ENCODE measurements around the gene POGK.
A peak's percentile ranks its signal among the peaks of the same experiment; 100 is the strongest.

POGK gene

DNA sequence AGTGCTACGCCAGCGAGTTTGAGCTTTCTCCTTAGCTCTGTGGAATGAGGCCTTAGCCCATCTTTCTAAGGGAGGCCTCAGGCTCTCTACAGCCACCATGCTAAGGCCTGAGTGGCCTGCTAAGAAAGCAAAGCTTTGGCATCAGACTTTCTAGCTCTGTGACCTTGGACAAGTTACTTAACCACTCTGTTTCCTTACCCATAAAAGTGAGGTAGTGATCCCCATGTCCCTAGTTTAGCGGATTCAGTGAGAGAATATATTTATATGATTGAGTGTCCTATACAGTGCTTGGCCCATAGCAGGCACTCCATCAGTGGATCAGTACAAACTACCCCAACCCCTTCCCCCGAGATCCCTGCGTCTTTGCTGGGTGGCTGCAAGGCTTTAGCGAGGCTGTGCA, 4.0 kb downstream of the POGK start:
- Mint-ChIP-seq H3K27ac (no peak overlapping the region), H3K4me3 (no peak overlapping the region), H3K27me3 (no peaks in the 10 kb centered on the region), H3K9me3 (no peaks in the 10 kb centered on the region), H3K36me3 (peaks cover 72% of the 10 kb centered on the region), H3K4me1 (peaks cover 74% of the 10 kb centered on the region)
- no peak for ATAC-seq

GRCh38 chr1:166843769-166844596, 4.7 kb downstream of the POGK start:
- peak overlapping the region; percentile 75 for H3K27ac Mint-ChIP-seq
- H3K4me1 Mint-ChIP-seq, result peaks cover 67% of the 10 kb centered on the region
- no peak overlapping the region for H3K4me3 Mint-ChIP-seq
- peaks cover 77% of the 10 kb centered on the region for H3K36me3 Mint-ChIP-seq
- H3K27me3 Mint-ChIP-seq, result no peaks in the 10 kb centered on the region
- ATAC-seq, result no peak
- no peaks in the 10 kb centered on the region for H3K9me3 Mint-ChIP-seq

DNA sequence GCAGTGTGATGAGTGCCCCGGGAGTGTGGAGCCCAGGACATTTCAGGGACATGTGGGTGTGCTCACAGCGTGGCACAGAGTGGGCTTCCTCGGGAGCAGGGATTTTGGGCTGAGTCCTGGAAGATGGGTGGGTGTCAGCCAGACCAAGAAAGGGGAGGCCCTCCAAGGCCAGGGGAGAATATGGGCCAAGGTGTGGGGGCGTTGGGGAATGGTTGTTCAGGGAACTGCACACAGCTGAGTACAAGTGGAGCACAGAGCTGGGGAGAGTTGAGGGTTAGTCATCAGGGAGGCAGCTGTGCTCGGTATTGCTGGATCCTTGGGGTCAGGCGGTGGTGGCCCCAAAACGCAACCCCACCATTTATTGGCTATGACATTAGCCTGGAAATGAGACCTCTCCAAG, 5.5 kb downstream of the POGK start:
- H3K4me1 Mint-ChIP-seq, result peaks cover 68% of the 10 kb centered on the region
- peak overlapping the region; percentile 75 for H3K27ac Mint-ChIP-seq

DNA sequence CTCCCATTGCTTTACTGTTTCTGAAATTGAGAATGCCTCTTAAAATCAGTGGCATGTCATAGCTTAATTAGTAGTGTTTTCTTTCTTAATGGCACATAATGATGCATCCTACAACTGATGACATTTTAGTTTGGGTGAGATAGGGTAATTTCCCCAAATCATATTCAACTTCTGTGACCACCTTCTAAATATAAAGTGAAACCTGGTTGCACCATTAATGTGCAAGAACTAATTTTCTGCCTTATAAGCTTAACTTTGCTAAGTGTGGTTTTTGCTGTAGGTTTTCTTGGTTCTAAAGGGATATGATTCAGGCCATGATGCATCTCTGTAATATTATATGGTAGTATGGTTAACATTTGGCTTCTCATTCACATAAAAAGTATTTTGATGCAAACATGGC, 8.9 kb downstream of the POGK start:
- Mint-ChIP-seq H3K27ac (no peak overlapping the region), H3K9me3 (no peaks in the 10 kb centered on the region), H3K4me3 (no peak overlapping the region), H3K4me1 (peaks cover 59% of the 10 kb centered on the region), H3K27me3 (no peaks in the 10 kb centered on the region), H3K36me3 (peaks cover 82% of the 10 kb centered on the region)
- ATAC-seq, result no peak

More for the DNA sequence above, 5.5 kb downstream of the POGK start:
- Mint-ChIP-seq H3K27me3 (no peaks in the 10 kb centered on the region), H3K4me3 (no peak overlapping the region), H3K9me3 (no peaks in the 10 kb centered on the region), H3K36me3 (peaks cover 85% of the 10 kb centered on the region)
- ATAC-seq, result no peak

DNA sequence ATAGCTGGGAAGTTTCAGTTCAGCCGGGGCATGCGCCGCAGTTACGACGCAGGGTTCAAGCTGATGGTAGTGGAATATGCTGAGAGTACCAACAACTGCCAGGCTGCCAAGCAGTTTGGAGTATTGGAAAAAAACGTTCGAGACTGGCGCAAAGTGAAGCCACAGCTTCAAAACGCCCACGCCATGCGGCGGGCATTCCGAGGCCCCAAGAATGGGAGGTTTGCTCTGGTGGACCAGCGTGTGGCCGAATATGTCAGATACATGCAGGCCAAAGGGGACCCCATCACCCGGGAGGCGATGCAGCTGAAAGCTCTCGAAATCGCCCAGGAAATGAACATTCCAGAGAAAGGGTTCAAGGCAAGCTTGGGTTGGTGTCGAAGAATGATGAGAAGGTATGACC, 9.9 kb downstream of the POGK start:
- Mint-ChIP-seq H3K4me1 (peaks cover 57% of the 10 kb centered on the region), H3K36me3 (peaks cover 79% of the 10 kb centered on the region), H3K4me3 (no peak overlapping the region)

DNA sequence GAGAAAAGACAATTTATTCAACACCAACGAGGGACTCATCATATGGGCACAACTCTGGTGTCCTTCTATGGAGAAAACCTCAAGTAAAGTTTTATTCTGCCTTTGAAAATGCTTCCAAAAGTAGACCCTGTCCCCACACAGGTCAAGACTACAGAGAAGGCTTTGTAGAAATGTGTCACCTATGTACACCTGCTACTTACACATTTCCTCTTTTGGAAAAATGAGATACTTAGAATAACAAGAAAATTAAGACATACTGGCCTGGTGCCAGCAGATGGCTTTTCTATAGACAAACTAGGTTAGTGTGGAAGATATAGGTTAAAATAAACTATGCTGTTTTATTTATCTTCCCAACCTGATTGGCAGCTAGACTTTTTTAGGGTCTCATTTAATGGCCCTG, 13.6 kb downstream of the POGK start:
- H3K9me3 Mint-ChIP-seq, result no peaks in the 10 kb centered on the region
- no peak overlapping the region for H3K4me3 Mint-ChIP-seq
- peaks cover 59% of the 10 kb centered on the region for H3K36me3 Mint-ChIP-seq
- no peaks in the 10 kb centered on the region for H3K27me3 Mint-ChIP-seq
- peaks cover 25% of the 10 kb centered on the region for H3K4me1 Mint-ChIP-seq
- peak overlapping the region; percentile 9 for H3K27ac Mint-ChIP-seq
- ATAC-seq, result no peak

More for the DNA sequence above, 9.9 kb downstream of the POGK start:
- peak overlapping the region; percentile 72 for H3K27ac Mint-ChIP-seq
- ATAC-seq, result no peak
- no peaks in the 10 kb centered on the region for H3K9me3 Mint-ChIP-seq
- no peaks in the 10 kb centered on the region for H3K27me3 Mint-ChIP-seq

DNA sequence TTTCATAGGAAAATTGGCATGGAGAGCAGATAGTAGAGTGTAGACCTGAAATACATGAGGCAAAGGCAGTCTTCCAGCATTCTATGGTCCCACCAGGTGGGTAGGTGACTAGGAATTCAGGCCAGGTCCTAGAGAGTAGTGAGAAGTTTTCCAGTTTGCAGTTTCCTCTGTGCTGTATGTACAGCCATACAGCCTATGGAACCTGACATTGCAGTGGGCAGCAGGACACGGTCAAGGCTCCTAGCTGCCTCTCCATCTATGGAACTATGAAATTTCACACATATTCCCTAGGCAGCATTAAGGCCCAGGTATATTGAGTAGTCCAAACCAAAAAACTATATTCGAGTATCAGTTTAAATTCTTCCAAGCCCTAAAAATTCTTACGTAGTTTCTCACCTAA, 16.3 kb downstream of the POGK start:
- peaks cover 31% of the 10 kb centered on the region for H3K4me1 Mint-ChIP-seq
- H3K27ac Mint-ChIP-seq, result no peak overlapping the region
- H3K36me3 Mint-ChIP-seq, result peaks cover 53% of the 10 kb centered on the region
- H3K9me3 Mint-ChIP-seq, result no peaks in the 10 kb centered on the region
- no peak overlapping the region for H3K4me3 Mint-ChIP-seq
- no peaks in the 10 kb centered on the region for H3K27me3 Mint-ChIP-seq
- no peak for ATAC-seq

DNA sequence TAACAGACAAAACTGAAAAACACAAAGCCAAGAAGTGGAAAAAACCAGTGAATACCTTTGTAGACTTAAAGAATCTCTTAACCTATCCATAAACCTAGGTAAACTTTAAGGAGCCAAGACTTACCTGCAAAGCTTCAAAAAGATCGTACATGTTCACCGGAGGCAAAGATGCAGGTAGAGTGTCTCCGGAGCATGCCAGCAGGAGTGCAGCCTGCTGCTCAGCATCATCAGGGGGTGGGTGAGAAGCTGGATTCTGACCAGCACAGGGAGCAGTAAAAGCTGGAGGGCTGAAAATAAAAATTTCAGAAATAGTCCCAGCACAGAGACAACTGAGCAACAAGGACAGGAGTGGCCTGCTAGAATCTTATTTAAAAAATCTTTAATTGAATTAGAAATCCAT, 18.7 kb downstream of the POGK start:
- Mint-ChIP-seq H3K4me3 (no peak overlapping the region), H3K36me3 (peaks cover 43% of the 10 kb centered on the region), H3K9me3 (no peaks in the 10 kb centered on the region), H3K4me1 (peaks cover 22% of the 10 kb centered on the region), H3K27ac (peak overlapping the region; percentile 7), H3K27me3 (no peaks in the 10 kb centered on the region)
- ATAC-seq, result no peak

- Mint-ChIP-seq H3K4me3 (no peak overlapping the region), H3K36me3 (peaks cover 48% of the 10 kb centered on the region), H3K27me3 (no peaks in the 10 kb centered on the region), H3K9me3 (no peaks in the 10 kb centered on the region), H3K4me1 (peaks cover 17% of the 10 kb centered on the region), H3K27ac (peak overlapping the region; percentile 7)
- ATAC-seq, result no peak
Observed at GRCh38 chr1:166858726-166859419, 19.6 kb downstream of the POGK start.

DNA sequence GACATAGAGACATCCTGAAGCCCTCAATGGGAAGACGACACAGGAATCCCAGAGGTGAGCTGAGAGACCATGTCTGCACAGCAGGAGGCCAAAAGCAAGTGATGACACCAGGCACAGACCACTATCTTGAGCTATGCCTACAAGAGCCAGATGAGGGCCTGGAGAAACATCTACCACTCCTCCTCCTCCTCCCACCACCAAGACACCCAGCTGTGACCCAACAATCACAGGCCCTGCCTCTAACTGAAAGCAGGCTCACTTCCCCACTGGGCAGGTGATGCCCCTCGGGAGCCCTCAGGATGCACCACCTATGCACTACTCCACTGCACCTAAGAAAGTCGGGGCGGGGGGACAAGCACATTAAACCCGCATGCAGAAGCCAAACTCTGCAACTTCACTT, 20.3 kb downstream of the POGK start:
- Mint-ChIP-seq H3K27ac (peak overlapping the region; percentile 7), H3K36me3 (peaks cover 48% of the 10 kb centered on the region), H3K4me3 (no peak overlapping the region), H3K4me1 (peaks cover 14% of the 10 kb centered on the region), H3K27me3 (no peaks in the 10 kb centered on the region), H3K9me3 (no peaks in the 10 kb centered on the region)
- ATAC-seq, result peak; percentile 72

DNA sequence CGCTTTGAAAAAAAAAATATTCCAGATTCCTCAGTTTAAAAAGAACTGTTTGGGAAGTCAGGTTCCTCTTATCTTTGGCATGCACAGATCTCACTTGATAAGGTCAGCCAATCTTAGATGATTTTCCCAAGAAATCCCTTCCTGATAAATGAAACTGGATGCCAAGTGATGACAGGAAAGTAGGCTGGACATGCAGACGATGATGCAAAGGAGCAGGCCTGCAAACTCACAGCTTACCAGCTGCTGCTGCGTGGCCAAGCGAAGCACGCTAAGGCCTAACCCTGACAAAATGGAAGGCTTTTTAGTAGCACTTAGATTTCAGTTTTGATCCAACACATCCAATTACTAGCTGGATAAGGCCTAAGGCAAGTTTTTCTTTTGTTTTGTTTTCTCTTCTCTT, 26.7 kb downstream of the POGK start:
- Mint-ChIP-seq H3K36me3 (peaks cover 50% of the 10 kb centered on the region), H3K9me3 (no peaks in the 10 kb centered on the region), H3K27ac (no peak overlapping the region)

DNA sequence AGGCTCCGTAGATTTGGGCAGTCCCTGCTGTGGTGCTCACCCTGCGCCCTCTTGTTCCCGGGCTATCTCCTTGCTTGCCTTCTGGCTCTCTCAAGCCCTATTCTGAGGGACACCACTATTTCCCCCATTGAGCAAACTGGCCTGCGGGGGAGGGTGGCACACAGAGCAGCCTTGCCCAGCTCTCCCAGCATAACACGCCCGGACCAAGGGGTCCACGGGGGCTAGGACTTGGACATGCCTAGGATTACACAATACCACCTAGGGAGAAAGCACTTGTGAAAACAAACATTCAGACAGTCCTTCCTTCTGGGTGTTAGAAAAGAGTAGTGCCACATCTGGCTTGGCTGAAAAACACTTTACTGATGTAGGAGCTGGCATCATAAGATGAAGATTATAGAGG, 29.4 kb downstream of the POGK start:
- no peaks in the 10 kb centered on the region for H3K27me3 Mint-ChIP-seq
- no peak overlapping the region for H3K4me3 Mint-ChIP-seq
- peaks cover 18% of the 10 kb centered on the region for H3K4me1 Mint-ChIP-seq
- H3K36me3 Mint-ChIP-seq, result peaks cover 35% of the 10 kb centered on the region
- H3K27ac Mint-ChIP-seq, result peak overlapping the region; percentile 38
- H3K9me3 Mint-ChIP-seq, result no peaks in the 10 kb centered on the region
- ATAC-seq, result no peak

More for the DNA sequence above, 26.7 kb downstream of the POGK start:
- Mint-ChIP-seq H3K27me3 (no peaks in the 10 kb centered on the region), H3K4me1 (no peaks in the 10 kb centered on the region), H3K4me3 (no peak overlapping the region)
- ATAC-seq, result no peak

DNA sequence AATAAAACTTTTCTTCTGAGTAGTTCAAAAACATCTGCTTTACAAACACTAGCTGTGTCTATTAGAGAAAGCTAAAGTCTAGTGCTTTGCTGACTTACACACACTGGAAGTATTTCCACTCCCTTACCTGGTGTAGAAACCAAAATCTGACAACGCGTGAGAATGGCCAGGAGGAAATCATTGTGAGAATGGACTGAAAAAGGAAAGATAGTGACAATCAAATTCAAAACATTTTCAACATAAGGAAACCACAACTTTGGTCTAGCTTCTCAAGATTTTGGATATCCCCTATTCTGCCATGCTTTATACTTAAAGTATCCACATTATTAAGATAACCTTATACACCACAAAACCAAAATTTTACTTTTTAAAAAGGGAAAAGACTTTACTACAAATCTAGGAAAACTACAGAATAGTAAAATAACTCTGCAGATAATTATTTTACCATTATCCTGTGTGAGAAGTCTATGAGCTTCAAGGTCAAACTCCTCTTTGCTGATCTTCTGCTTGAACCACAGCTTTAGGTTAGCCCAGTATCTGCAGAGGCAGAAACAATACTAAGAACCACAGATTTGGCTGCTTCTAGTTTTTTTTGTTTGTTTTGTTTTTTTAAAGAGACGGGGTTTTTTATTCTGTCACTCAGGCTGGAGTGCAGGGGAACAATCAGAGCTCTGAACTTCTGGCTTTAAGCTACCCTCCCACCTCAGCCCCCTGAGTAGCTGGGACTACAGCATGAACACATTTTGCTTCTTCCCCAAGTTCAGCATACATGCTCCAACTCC, 30.2 kb downstream of the POGK start:
- Mint-ChIP-seq H3K9me3 (no peaks in the 10 kb centered on the region), H3K27ac (no peak overlapping the region), H3K36me3 (peaks cover 26% of the 10 kb centered on the region), H3K27me3 (no peaks in the 10 kb centered on the region), H3K4me1 (peaks cover 27% of the 10 kb centered on the region), H3K4me3 (no peak overlapping the region)
- ATAC-seq, result no peak

DNA sequence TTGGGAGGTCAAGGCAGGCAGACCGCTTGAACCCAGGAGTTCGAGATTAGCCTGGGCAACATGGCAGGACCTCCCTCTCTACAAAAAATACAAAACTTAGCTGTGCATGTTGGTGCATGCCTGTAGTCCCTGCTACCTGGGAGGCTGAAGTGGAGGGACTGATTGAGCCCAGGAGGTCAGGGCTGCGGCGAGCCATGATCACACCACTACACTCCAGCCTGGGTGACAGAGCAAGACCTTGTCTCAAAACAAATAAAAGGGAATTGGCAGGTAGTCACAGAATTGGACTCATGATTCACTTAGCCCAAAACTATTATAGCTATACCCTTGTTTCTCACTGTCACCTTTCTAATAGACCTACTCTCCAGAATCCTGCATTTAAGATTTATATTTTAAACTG, 31.3 kb downstream of the POGK start:
- Mint-ChIP-seq H3K27me3 (no peaks in the 10 kb centered on the region), H3K4me1 (peaks cover 36% of the 10 kb centered on the region), H3K27ac (no peak overlapping the region), H3K4me3 (no peak overlapping the region), H3K36me3 (peaks cover 20% of the 10 kb centered on the region), H3K9me3 (no peaks in the 10 kb centered on the region)
- no peak for ATAC-seq

DNA sequence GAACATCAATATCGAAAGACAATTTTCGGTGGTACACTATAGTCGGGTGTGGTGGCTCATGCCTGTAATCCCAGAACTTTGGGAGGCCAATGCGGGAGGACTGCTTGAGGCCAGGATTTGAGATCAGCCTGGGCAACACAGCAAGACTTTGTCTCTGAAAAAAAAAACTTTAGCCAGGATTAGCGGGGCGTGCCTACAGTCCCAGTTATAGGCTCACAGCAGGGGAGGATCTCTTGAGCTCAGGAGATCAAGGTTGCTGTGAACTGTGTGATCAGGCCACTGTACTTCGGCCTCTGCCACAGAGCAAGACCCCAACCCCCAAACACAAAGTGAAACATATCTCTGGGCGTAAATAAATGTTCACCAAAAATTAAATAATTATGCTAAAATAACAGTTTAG, 35.2 kb downstream of the POGK start:
- H3K36me3 Mint-ChIP-seq, result no peaks in the 10 kb centered on the region
- no peaks in the 10 kb centered on the region for H3K9me3 Mint-ChIP-seq
- no peak for ATAC-seq
- no peaks in the 10 kb centered on the region for H3K27me3 Mint-ChIP-seq
- H3K4me3 Mint-ChIP-seq, result no peak overlapping the region
- no peak overlapping the region for H3K27ac Mint-ChIP-seq
- H3K4me1 Mint-ChIP-seq, result peaks cover 36% of the 10 kb centered on the region

All from stimulated activated memory B cell treated with anti-CD40 and anti-IgM and Interleukin-4, amounts not matched to agents 10 μg/mL and 1 μg/mL and 100 μg/mL, for 72 hours (primary cell).